HG03025 (cell line): ENCODE results near the gene CARD6.
"Not testable (repeated sequence)": the region's sequence is repeated elsewhere in the genome, so short reads cannot be mapped to it uniquely, and the experiment has no call there.

ENCODE experiments used
- ATAC-seq: cut with Tn5 transposase; IDR thresholded peaks from one replicate; pipeline ENCODE4 v1.9.1; 2021; ENCODE audit warnings: mild to moderate bottlenecking, moderate library complexity; ENCODE audit not compliant: unreplicated experiment, low FRiP score

The CARD6 gene

GRCh38 chr5:40827188-40827977 lies 13.8 kb upstream of the CARD6 start:
- no peak for ATAC-seq

GRCh38 chr5:40828021-40828631 lies 13.0 kb upstream of the CARD6 start:
- no peak for ATAC-seq

GRCh38 chr5:40828690-40829661 lies 12.2 kb upstream of the CARD6 start:
- ATAC-seq = no peak

DNA sequence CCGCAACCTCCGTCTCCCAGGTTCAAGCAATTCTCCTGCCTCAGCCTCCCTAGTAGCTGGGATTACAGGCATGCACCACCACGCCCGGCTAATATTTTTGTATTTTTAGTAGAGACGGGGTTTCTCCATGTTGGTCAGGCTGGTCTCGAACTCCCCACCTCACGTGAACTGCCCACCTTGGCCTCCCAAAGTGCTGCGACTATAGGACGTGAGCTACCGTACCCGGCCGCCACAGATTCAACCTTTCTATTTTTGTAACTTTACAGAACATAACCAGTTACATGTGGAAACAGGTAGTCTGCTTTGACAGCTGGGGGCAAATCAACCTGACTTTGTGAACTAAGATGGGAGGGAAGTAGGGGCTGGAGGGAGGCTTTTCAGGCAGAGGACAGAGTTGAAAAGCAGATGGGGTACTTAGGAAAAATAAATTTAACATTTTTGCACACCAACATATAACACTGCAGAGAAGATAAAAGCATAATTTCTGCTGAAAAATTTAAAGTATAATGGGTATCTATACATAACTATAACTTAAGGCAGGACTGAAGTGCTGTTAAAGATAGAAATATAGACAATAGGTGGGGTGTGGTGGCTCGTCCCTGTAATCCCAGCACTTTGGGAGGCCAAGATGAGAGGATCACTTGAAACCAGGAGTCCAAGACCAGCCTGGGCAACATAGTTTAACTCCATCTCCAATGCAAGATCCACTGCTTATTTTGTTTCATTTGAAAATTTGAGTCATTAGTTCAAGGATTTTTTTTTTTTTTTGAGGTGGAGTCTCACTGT lies 11.2 kb upstream of the CARD6 start:
- no peak for ATAC-seq

- ATAC-seq = peak; percentile 29
These were observed 9.6 kb upstream of the CARD6 start for GRCh38 chr5:40831346-40832210.

- no peak for ATAC-seq
These were observed 8.8 kb upstream of the CARD6 start for GRCh38 chr5:40832345-40832744.

GRCh38 chr5:40833712-40834229 lies 7.4 kb upstream of the CARD6 start:
- no peak for ATAC-seq

- ATAC-seq = no peak
These were observed 6.7 kb upstream of the CARD6 start for GRCh38 chr5:40834391-40834848.

DNA sequence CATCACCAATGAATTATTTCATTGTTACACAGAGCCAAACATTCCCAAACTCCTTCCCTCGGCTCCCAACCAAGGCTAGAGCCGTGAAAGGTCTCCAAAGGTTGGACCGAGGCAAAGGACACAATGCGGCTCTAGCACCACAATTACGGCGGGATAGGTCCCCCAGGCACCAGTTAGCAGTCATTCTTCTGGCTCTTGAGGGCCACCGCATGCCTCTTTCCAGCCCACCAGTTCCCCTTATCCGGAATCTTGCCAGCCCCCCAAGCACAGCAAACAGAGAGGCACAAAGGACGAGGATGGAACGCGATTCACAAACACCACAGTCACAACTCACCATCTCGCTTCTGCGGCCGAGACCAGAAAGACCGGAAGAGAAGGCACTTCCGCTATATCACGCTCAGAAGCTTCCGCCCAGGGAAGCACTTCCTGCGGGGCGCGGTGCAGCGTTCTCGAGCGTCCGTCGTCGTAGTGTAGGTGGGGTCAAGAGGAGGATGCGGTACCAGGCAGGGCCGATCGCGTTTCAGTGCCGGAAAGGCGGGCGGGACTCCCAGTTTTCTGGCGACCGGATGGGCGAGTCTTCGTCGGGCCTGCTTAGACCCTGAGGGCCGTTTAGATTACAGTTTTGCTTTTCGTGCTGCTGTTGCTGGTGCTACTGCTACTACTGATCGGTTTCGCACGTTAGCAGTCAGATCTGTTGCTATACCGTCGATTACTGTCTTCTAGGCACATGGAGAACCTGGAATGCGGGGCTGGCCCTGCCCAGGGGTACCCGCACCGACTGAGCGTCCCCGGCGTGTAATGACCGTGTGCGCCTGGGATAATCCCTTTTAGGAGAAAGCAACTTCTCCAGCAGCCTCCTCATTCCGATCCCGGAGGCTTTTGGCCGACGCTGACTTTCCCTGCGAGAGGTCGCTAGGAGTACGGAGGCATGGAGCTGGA lies 6.0 kb upstream of the CARD6 start, which contains the start of gene RPL37:
Gene RPL37, minus strand, starts transcription at position 374 of the 939 bp plus-strand sequence. Its CDS starts 37 bp downstream, at position 337.
- ATAC-seq = peak; percentile 97

DNA sequence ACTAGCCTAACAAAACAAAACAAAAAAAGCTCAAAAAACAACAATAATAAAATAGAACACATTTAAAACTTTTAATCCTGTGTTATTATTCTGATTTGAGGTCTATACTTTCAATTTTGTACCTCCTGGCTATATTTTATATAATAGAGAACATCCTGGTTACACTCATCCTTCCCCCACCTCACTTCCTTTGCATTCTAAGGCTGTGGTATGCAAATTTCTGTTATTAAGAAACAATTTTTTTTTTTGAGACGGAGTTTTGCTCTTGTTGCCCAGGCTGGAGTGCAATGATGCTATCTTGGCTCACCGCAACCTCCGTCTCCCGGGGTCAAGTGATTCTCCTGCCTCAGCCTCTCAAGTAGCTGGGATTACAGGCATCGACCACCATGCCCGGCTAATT lies 3.1 kb upstream of the CARD6 start:
- ATAC-seq = no peak

GRCh38 chr5:40842351-40842750 lies 1.2 kb downstream of the CARD6 start:
- no peak for ATAC-seq

GRCh38 chr5:40844565-40844964 lies 3.4 kb downstream of the CARD6 start:
- no peak for ATAC-seq

- ATAC-seq = no peak
These were observed 5.2 kb downstream of the CARD6 start for GRCh38 chr5:40846371-40846770.

GRCh38 chr5:40847525-40847924 lies 6.4 kb downstream of the CARD6 start:
- ATAC-seq = no peak

GRCh38 chr5:40853632-40854192 lies 12.5 kb downstream of the CARD6 start:
- no peak for ATAC-seq

GRCh38 chr5:40860711-40861110 lies 19.5 kb downstream of the CARD6 start:
- no peak for ATAC-seq

- ATAC-seq = not testable (repeated sequence)
These were observed 23.8 kb downstream of the CARD6 start for GRCh38 chr5:40865004-40865403.
